Heart left ventricle (tissue), 16 donors: ENCODE measurements around the gene ZNF571. TPM values are rescaled to one million over a fixed set of nuclear protein-coding genes. Genes with fewer than 3 reads are reported as not detected.

Experiments
- ATAC-seq, 4 donors: fragments of 200-7000 bp; cut with Tn5 transposase; one replicate each; pipeline ENCODE4 v1.9.1; 2020 to 2022; ENCODE audit warnings: moderate library complexity in 4 of 4, mild to moderate bottlenecking in 3 of 4, moderate number of reproducible peaks in 1 of 4
- DNase-seq, 5 donors: peaks; one replicate each; pipeline ENCODE4 v3.0.0-alpha.2; 2020
- H3K27ac ChIP-seq, 12 donors: fragments of 200-600 bp; sonication (generic) in 4 of 12; one replicate each; pipeline versions ENCODE4 v1.5.0 to v1.8.0; 2016 to 2022; ENCODE audit warnings: mild to moderate bottlenecking in 2 of 12
- H3K27me3 ChIP-seq, 9 donors: fragments of 200-600 bp; sonication (generic) in 2 of 9; one replicate each; pipeline versions ENCODE4 v1.5.1 to v1.8.0; 2016 to 2022; ENCODE audit warnings: mild to moderate bottlenecking in 3 of 9
- H3K36me3 ChIP-seq, 9 donors: fragments of 200-600 bp; sonication (generic) in 2 of 9; one replicate each; pipeline versions ENCODE4 v1.5.0 to v1.8.0; 2018 to 2022; ENCODE audit warnings: mild to moderate bottlenecking in 2 of 9
- H3K4me1 ChIP-seq, 12 donors: fragments of 200-600 bp; sonication (generic) in 4 of 12; one replicate each; pipeline versions ENCODE4 v1.5.0 to v1.8.0; 2016 to 2022; ENCODE audit warnings: mild to moderate bottlenecking in 3 of 12
- H3K4me3 ChIP-seq, 12 donors: fragments of 200-600 bp; sonication (generic) in 4 of 12; one replicate each; pipeline versions ENCODE4 v1.5.0 to v1.8.0; 2017 to 2022; ENCODE audit warnings: mild to moderate bottlenecking in 9 of 12, moderate library complexity in 4 of 12
- H3K9me3 ChIP-seq, 12 donors: fragments of 200-600 bp; sonication (generic) in 4 of 12; one replicate each; pipeline versions ENCODE4 v1.5.0 to v1.8.0; 2016 to 2022; ENCODE audit warnings: mild to moderate bottlenecking in 1 of 12
- POLR2A ChIP-seq, 2 donors: fragments of 450-650 bp; IDR thresholded peaks; one replicate each; pipeline ENCODE4 v1.6.1; 2017; ENCODE audit warnings: antibody characterized with exemption in 2 of 2, mild to moderate bottlenecking in 2 of 2, moderate library complexity in 2 of 2
- whole genome bisulfite sequencing, 4 donors: extraction: QIAGEN DNeasy Blood & Tissue Kit in 2 of 4; methylation state at CpG; one replicate each; pipeline versions ENCODE4 v1.1.5 to v1.1.7; 2013 to 2018; 5-methylcytosine and 5-hydroxymethylcytosine counted together
- intact Hi-C, 10 donors: fragments of 100-400 bp; cut with DNase I; formaldehyde crosslinking; loops; one replicate each; pipeline versions ENCODE4 v1.11.1 to v1.14.2; 2022
- polyA plus RNA-seq, 2 donors: library from polyadenylated mRNA; stranded (reverse); fragments of 200-250 nt; gene quantifications; one replicate each; pipeline ENCODE4 v1.2.3, GENCODE V29; 2013
- total RNA-seq, 9 donors: library from RNA; depleted of rRNA in 2 of 9; stranded (reverse); fragments of >200 nt in 2 of 9; fragmentation: NEBNext Ultra II Directional in 3 of 9; extraction: Animal tissue kit (Norgen Biotek cat#: 25700) in 3 of 9; gene quantifications; one replicate each; pipeline versions ENCODE4 v1.1.0 to v1.2.4, GENCODE V29; 2016 to 2023
- TF ChIP-seq, protein P1 (sequence below), 12 donors: fragments of 200-600 bp; sonication (generic) in 4 of 12; IDR thresholded peaks; one replicate each; pipeline versions ENCODE4 v1.5.0 to v1.8.0; 2018 to 2022; ENCODE audit warnings: antibody characterized with exemption in 12 of 12, mild to moderate bottlenecking in 5 of 12
- donor health status: ischemic (EF 13 %, LVEDD 7.1; RV severe dilation, severe dysfunction).
- donor health status: healthy with polysubstance abuse.
- donor health status: DM: no; HTN: yes; CAD: no.
- donor health status: DM: no; HTN: no; CAD: no.
- donor health status: ischemic (EF 25% LVEDD 6.9; RV normal size, moderate dysfunction).
- donor health status: ischemic (EF 25% LVEDD 5.7; RV mildly dilated, moderate dysfunction).
- donor health status: healthy.
- donor health status: DM: yes; HTN: yes; CAD: no.
- donor health status: ischemic (EF 35%, LVEDD 5.7; RV mildly dilated, moderate dysfunction).
- donor health status: nonischemic (EF 11% LVEDD 7.7; RV severe dilation, severe dysfunction).
- donor health status: DM: yes; HTN: yes; CAD: no.
- donor health status: PGD.
- donor health status: ischemic (EF 29% LVEDD 5.4; RV normal size, mild dysfunction).
- donor health status: nonischemic (EF 23%, LVEDD 6.1; RV moderate dilation, normal function).

The ZNF571 gene
- total and polyA plus RNA-seq, 11 donors, result 1.3 to 3.3 (median 2.7) TPM

- ATAC-seq (no peak), DNase-seq (no peak)
- H3K27ac ChIP-seq, result no peak overlapping the region
- H3K36me3 ChIP-seq, result peaks cover 19 to 61% (median 48%) of the 10 kb centered on the region in 9 donors
- H3K27me3 ChIP-seq, result no peaks in the 10 kb centered on the region
- intact Hi-C loops, result no loop called here
- WGBS, 4 donors, result 87 to 98% (median 97%) methylated on average over 7 of the region's 7 CpGs
- no peak overlapping the region for H3K4me3 ChIP-seq
- TF ChIP-seq POLR2A (IDR thresholded peaks at IDR 0.05), result no peak
- TF ChIP-seq, protein P1, sequence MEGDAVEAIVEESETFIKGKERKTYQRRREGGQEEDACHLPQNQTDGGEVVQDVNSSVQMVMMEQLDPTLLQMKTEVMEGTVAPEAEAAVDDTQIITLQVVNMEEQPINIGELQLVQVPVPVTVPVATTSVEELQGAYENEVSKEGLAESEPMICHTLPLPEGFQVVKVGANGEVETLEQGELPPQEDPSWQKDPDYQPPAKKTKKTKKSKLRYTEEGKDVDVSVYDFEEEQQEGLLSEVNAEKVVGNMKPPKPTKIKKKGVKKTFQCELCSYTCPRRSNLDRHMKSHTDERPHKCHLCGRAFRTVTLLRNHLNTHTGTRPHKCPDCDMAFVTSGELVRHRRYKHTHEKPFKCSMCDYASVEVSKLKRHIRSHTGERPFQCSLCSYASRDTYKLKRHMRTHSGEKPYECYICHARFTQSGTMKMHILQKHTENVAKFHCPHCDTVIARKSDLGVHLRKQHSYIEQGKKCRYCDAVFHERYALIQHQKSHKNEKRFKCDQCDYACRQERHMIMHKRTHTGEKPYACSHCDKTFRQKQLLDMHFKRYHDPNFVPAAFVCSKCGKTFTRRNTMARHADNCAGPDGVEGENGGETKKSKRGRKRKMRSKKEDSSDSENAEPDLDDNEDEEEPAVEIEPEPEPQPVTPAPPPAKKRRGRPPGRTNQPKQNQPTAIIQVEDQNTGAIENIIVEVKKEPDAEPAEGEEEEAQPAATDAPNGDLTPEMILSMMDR (IDR thresholded peaks at IDR 0.05), result no peak
- no peaks in the 10 kb centered on the region for H3K4me1 ChIP-seq
- peaks cover 3 to 100% (median 52%) of the 10 kb centered on the region in 12 donors for H3K9me3 ChIP-seq
Observed at GRCh38 chr19:37537391-37537947, 57.1 kb downstream of the ZNF571 start.

- 44 to 61% (median 50%) methylated on average over 2 of the region's 2 CpGs for WGBS, 4 donors
- no peak for ATAC-seq
- Histone ChIP-seq H3K27me3 (no peaks in the 10 kb centered on the region), H3K9me3 (peaks cover 0 to 95% (median 22%) of the 10 kb centered on the region in 12 donors), H3K36me3 (peaks cover 0 to 95% (median 32%) of the 10 kb centered on the region in 9 donors), H3K4me3 (no peak overlapping the region), H3K27ac (no peak overlapping the region), H3K4me1 (no peaks in the 10 kb centered on the region)
- no peak for TF ChIP-seq POLR2A (IDR thresholded peaks at IDR 0.05)
- TF ChIP-seq, protein P1 (IDR thresholded peaks at IDR 0.05), result no peak
- no peak for DNase-seq
- intact Hi-C loops, result no loop called here
Observed at GRCh38 chr19:37519890-37520289, 74.7 kb downstream of the ZNF571 start.

Other genes with a start within 250 kb of the ZNF571 start
- 1 to 10 TPM; 3.9 to 9.3 (median 6.1) TPM for gene ZNF527, start 223.7 kb downstream of the ZNF571 start, total RNA-seq
- gene ZNF527, start 223.7 kb downstream of the ZNF571 start, polyA plus RNA-seq, result 1 to 10 TPM; 4.0 to 5.3 TPM
- gene ZNF569, start 127.3 kb downstream of the ZNF571 start, total RNA-seq, result 1 to 10 TPM; 5.4 to 8.0 (median 6.1) TPM
- gene ZNF569, start 127.3 kb downstream of the ZNF571 start, polyA plus RNA-seq, result 1 to 10 TPM; 2.6 to 4.4 TPM
- gene ZNF570, start 125.4 kb downstream of the ZNF571 start, total RNA-seq, result 10 to 100 TPM in 1 of 9 donors, 1 to 10 TPM in 8; 5.3 to 11.4 (median 7.0) TPM
- 1 to 10 TPM; 2.6 to 4.4 TPM for gene ZNF570, start 125.4 kb downstream of the ZNF571 start, polyA plus RNA-seq
- gene ZNF793, start 87.9 kb downstream of the ZNF571 start, total RNA-seq, result 1 to 10 TPM; 2.8 to 7.9 (median 6.2) TPM
- 1 to 10 TPM; 4.1 to 4.9 TPM for gene ZNF793, start 87.9 kb downstream of the ZNF571 start, polyA plus RNA-seq
- gene ZNF540, start 84 bp upstream of the ZNF571 start, total RNA-seq, result 1 to 10 TPM; 1.4 to 8.2 (median 5.0) TPM
- 1 to 10 TPM; 3.8 to 5.0 TPM for gene ZNF540, start 84 bp upstream of the ZNF571 start, polyA plus RNA-seq
- 10 to 100 TPM in 1 of 9 donors, 1 to 10 TPM in 8; 3.8 to 12.5 (median 7.5) TPM for gene ZFP30, start 60.7 kb upstream of the ZNF571 start, total RNA-seq
- gene ZFP30, start 60.7 kb upstream of the ZNF571 start, polyA plus RNA-seq, result 1 to 10 TPM; 3.4 to 3.6 TPM
- 1 to 10 TPM; 4.5 to 7.9 (median 6.0) TPM for gene ZNF607, start 125.0 kb upstream of the ZNF571 start, total RNA-seq
- gene ZNF607, start 125.0 kb upstream of the ZNF571 start, polyA plus RNA-seq, result 1 to 10 TPM; 1.8 to 3.0 TPM
- 10 to 100 TPM in 1 of 9 donors, 1 to 10 TPM in 8; 4.0 to 13.1 (median 8.2) TPM for gene ZNF573, start 184.8 kb upstream of the ZNF571 start, total RNA-seq
- 1 to 10 TPM; 2.7 to 3.1 TPM for gene ZNF573, start 184.8 kb upstream of the ZNF571 start, polyA plus RNA-seq